ENCODE measurements around the gene CYSTM1. TPM values are rescaled to one million over a fixed set of nuclear protein-coding genes. Genes with fewer than 3 reads are reported as not detected.

The CYSTM1 gene
- total RNA-seq, 2 experiments from 2014 or later: 21.4 to 36.7 TPM

- Histone ChIP-seq H3K4me3 (ENCODE audit: low read depth, low read length, poor library complexity, severe bottlenecking) (no peak overlapping the region), H3K4me2 (ENCODE audit: low read length) (no peak overlapping the region), H4K20me1 (ENCODE audit: insufficient read depth, low read length) (no peaks in the 10 kb centered on the region), H3K36me3 (ENCODE audit: insufficient read depth, low read length) (peaks cover 5% of the 10 kb centered on the region; the same call in 1 of the 2 replicates), H3K9me2 (ENCODE audit: insufficient read depth, low read length) (no peaks in the 10 kb centered on the region), H2AFZ (ENCODE audit: low read length) (no peak overlapping the region), H3K4me1 (ENCODE audit: insufficient read depth, low read length, poor library complexity, severe bottlenecking) (no peaks in the 10 kb centered on the region), H3K9me3 (ENCODE audit: low read length) (no peaks in the 10 kb centered on the region), H3K27ac (ENCODE audit: low read depth, low read length, poor library complexity, severe bottlenecking) (no peak overlapping the region), H3K79me2 (ENCODE audit: insufficient read depth, low read depth, low read length) (no peaks in the 10 kb centered on the region)
- no peak for DNase-seq (ENCODE audit: low spot score)
- ChIA-PET CTCF (ENCODE audit: unreplicated experiment) (no interaction called here), POLR2A (no interaction called here)
- intact Hi-C loops (cut with micrococcal nuclease; ENCODE audit: unreplicated experiment): no loop called here
- TF ChIP-seq CTCF (conservative IDR thresholded peaks at IDR 0.05; ENCODE audit: low read length) (no peak), EZH2phosphoT487 (IDR thresholded peaks at IDR 0.05; ENCODE audit: borderline replicate concordance, low read depth, low read length) (no peak)
- no TSS peak for BruUV-seq (replicated peaks)
Measured at GRCh38 chr5:140190872-140191218, 15.9 kb downstream of the CYSTM1 start.

- ChIA-PET CTCF (ENCODE audit: unreplicated experiment) (no interaction called here), POLR2A (no interaction called here)
- H3K9me2 ChIP-seq (ENCODE audit: insufficient read depth, low read length): no peaks in the 10 kb centered on the region
- intact Hi-C loops (cut with micrococcal nuclease; ENCODE audit: unreplicated experiment): no loop called here
- H3K36me3 ChIP-seq (ENCODE audit: insufficient read depth, low read length): peaks cover 5% of the 10 kb centered on the region; the same call in 1 of the 2 replicates
- H4K20me1 ChIP-seq (ENCODE audit: insufficient read depth, low read length): no peaks in the 10 kb centered on the region
- H3K4me2 ChIP-seq (ENCODE audit: low read length): no peak overlapping the region
- no peaks in the 10 kb centered on the region for H3K9me3 ChIP-seq (ENCODE audit: low read length)
- H3K4me1 ChIP-seq (ENCODE audit: insufficient read depth, low read length, poor library complexity, severe bottlenecking): no peaks in the 10 kb centered on the region
- no peak for DNase-seq (ENCODE audit: low spot score)
- no peak for TF ChIP-seq CTCF (conservative IDR thresholded peaks at IDR 0.05; ENCODE audit: low read length)
- H2AFZ ChIP-seq (ENCODE audit: low read length): no peak overlapping the region
- H3K79me2 ChIP-seq (ENCODE audit: insufficient read depth, low read depth, low read length): no peaks in the 10 kb centered on the region
- no peak overlapping the region for H3K27ac ChIP-seq (ENCODE audit: low read depth, low read length, poor library complexity, severe bottlenecking)
- no peak overlapping the region for H3K4me3 ChIP-seq (ENCODE audit: low read depth, low read length, poor library complexity, severe bottlenecking)
- BruUV-seq (replicated peaks): no TSS peak
Measured at GRCh38 chr5:140192715-140193430, 17.9 kb downstream of the CYSTM1 start.

- POLR2A ChIA-PET: interaction anchor here (0.6 to 1.1 kb wide), 4 partner anchors 22 to 135 kb away, joined by 3 to 4 read pairs (median 3); no protein-coding TSS in a partner anchor
- CTCF ChIA-PET (ENCODE audit: unreplicated experiment): no interaction called here
Measured at GRCh38 chr5:140194662-140195061, 19.7 kb downstream of the CYSTM1 start.

More at GRCh38 chr5:140194662-140195061, 19.7 kb downstream of the CYSTM1 start:
- H2AFZ ChIP-seq (ENCODE audit: low read length): no peak overlapping the region
- H4K20me1 ChIP-seq (ENCODE audit: insufficient read depth, low read length): no peaks in the 10 kb centered on the region
- no peak overlapping the region for H3K4me3 ChIP-seq (ENCODE audit: low read depth, low read length, poor library complexity, severe bottlenecking)
- no peak overlapping the region for H3K27ac ChIP-seq (ENCODE audit: low read depth, low read length, poor library complexity, severe bottlenecking)
- no peaks in the 10 kb centered on the region for H3K9me2 ChIP-seq (ENCODE audit: insufficient read depth, low read length)
- DNase-seq (ENCODE audit: low spot score): no peak
- no peaks in the 10 kb centered on the region for H3K36me3 ChIP-seq (ENCODE audit: insufficient read depth, low read length)
- intact Hi-C loops (cut with micrococcal nuclease; ENCODE audit: unreplicated experiment): no loop called here
- H3K79me2 ChIP-seq (ENCODE audit: insufficient read depth, low read depth, low read length): no peaks in the 10 kb centered on the region
- BruUV-seq (replicated peaks): no TSS peak
- H3K4me1 ChIP-seq (ENCODE audit: insufficient read depth, low read length, poor library complexity, severe bottlenecking): no peaks in the 10 kb centered on the region
- H3K4me2 ChIP-seq (ENCODE audit: low read length): no peak overlapping the region
- TF ChIP-seq EZH2phosphoT487 (IDR thresholded peaks at IDR 0.05; ENCODE audit: borderline replicate concordance, low read depth, low read length): no peak
- no peaks in the 10 kb centered on the region for H3K9me3 ChIP-seq (ENCODE audit: low read length)
